HG03060 (cell line): Measurements from ENCODE around the gene CDC5L.

Experiments
- ATAC-seq: cut with Tn5 transposase; IDR thresholded peaks from one replicate; pipeline ENCODE4 v1.9.1; 2021; ENCODE audit warnings: low read depth, moderate number of reproducible peaks; ENCODE audit not compliant: unreplicated experiment

Gene CDC5L

GRCh38 chr6:44410363-44410762, 22.9 kb downstream of the CDC5L start:
- ATAC-seq = no peak

DNA sequence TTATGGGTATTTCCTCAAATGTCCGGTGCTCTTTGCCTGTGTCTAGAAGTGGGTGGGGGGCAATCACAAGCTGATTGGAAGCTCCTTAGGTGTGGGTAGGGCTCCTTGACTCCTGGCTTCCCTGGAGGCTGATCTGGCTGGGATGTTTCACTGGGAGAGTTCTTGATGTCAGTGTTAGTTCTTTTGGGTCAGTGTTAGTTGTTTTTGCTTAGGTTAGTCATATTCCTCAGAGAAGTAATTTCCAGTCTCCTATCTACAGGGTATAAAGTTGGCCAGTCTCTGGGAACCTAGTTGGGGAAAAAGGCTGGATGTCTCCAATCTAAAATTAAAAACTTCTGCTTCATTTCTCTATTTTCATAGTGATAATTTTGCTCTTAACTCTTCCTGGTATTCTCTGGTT, 23.6 kb downstream of the CDC5L start:
- no peak for ATAC-seq

- no peak for ATAC-seq
Measured at GRCh38 chr6:44415449-44415848, 27.9 kb downstream of the CDC5L start.

GRCh38 chr6:44415873-44416502, 28.5 kb downstream of the CDC5L start:
- ATAC-seq = no peak

GRCh38 chr6:44422531-44422930, 35.0 kb downstream of the CDC5L start:
- no peak for ATAC-seq

DNA sequence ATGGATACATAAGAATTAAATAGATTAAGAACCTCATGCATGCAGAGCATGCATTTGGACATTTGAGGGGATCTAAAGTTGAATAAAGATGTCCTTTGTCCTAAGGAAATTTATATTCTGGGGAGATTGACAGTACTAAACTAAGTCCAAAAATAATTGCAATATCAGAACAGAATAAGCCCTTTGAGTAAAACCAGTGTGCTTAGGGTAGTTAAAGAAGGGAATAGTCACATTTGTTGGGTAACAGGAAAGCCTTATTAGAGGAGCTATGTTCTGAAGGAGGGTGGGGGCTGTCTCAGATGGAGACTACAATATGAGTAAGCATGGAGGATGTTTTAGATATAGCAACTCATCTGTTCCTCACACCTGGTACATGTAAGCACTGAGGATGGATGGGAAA, 35.8 kb downstream of the CDC5L start:
- no peak for ATAC-seq

GRCh38 chr6:44425951-44426350, 38.4 kb downstream of the CDC5L start:
- no peak for ATAC-seq

GRCh38 chr6:44428682-44429081, 41.2 kb downstream of the CDC5L start:
- no peak for ATAC-seq

GRCh38 chr6:44430326-44430725, 42.8 kb downstream of the CDC5L start:
- no peak for ATAC-seq

- ATAC-seq = no peak
Measured at GRCh38 chr6:44431118-44431725, 43.7 kb downstream of the CDC5L start.

- ATAC-seq = no peak
Measured at GRCh38 chr6:44432227-44432626, 44.7 kb downstream of the CDC5L start.

DNA sequence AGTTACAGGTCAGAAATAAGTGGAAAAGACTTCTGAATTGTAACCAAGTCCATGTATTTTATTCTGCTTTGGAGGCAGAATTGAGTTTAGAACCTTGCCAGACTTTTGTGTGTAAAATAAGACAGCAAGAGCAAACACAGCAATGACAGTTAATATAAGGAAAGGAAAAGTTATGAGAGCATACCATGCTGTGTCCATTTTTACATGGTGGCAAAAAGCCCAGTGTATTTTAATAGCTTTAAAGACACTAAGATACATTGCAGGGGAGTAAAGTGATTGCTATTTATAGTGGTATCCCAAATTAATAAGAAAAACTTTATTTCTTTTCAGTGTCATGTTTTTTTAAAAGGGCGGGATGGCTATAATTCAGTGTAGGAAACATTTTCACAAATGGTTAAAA, 45.2 kb downstream of the CDC5L start:
- no peak for ATAC-seq

DNA sequence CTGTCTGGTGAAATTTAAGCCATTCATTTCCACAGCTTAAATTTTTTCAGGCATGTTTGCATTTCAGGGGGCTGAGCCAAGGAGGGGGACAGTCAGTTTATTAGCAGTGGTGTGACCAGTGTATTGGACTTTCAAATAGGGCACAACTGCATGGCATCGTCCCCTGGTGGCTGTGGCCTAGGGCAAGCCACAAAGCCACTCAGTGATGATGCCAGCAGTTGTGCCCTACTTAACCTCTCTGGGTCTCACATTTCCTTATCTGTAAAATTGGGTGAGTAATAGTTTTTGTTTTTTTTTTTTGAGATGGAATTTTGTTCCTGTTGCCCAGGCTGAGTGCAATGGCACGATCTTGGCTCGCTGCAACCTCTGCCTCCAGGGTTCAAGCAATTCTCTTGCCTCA, 48.0 kb downstream of the CDC5L start:
- ATAC-seq = no peak

GRCh38 chr6:44438827-44439226, 51.3 kb downstream of the CDC5L start:
- ATAC-seq = no peak

GRCh38 chr6:44439270-44440045, 52.0 kb downstream of the CDC5L start:
- ATAC-seq = no peak

- ATAC-seq = no peak
Measured at GRCh38 chr6:44441091-44441855, 53.8 kb downstream of the CDC5L start.

DNA sequence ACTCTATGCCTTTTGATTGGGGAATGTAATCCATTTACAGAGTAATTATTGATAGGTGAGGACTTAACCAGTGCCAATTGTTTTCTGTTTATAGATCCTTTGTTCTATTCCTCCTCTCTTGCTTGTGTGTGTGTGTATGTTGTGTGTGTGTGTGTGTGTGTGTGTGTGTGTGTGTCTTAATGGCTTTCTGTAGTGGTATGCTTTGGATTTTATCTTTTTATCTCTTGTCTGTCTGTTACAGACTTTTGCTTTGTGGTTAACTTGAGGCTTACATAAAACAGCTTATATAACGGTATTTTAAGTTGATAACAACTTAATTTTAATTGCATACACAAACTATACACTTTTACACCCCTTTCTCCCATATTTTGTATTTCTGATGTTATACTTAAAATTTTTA, 54.7 kb downstream of the CDC5L start:
- ATAC-seq = no peak

DNA sequence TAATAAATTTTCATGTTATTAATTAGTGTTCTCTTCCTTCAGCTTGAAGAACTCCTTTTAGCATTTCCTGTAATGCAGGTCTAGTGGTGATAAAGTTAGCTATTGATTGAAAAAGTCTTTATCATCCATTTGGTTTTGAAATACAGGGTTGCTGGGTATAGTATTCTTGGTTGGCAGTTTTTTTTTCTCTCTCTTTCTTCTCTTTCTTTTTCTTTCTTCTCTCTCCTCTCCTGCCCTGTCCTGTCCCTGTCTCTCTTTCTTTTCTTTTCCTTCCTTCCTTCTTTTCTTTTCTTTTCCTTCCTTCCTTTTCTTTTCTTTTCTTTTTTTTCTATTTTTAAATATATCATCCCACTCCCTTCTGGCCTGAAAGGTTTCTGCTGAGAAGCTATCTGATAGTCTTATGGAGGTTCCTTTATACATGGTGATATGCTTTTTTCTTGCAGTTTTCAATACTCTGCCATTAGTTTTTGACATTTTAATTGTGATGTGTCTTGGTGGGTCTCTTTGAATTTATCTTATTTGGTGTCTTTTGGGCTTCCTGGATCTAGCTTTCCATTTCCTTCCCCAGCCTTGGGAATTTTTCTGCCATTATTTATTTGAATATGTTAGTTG, 55.4 kb downstream of the CDC5L start:
- no peak for ATAC-seq

- ATAC-seq = no peak
Measured at GRCh38 chr6:44444853-44445252, 57.3 kb downstream of the CDC5L start.

DNA sequence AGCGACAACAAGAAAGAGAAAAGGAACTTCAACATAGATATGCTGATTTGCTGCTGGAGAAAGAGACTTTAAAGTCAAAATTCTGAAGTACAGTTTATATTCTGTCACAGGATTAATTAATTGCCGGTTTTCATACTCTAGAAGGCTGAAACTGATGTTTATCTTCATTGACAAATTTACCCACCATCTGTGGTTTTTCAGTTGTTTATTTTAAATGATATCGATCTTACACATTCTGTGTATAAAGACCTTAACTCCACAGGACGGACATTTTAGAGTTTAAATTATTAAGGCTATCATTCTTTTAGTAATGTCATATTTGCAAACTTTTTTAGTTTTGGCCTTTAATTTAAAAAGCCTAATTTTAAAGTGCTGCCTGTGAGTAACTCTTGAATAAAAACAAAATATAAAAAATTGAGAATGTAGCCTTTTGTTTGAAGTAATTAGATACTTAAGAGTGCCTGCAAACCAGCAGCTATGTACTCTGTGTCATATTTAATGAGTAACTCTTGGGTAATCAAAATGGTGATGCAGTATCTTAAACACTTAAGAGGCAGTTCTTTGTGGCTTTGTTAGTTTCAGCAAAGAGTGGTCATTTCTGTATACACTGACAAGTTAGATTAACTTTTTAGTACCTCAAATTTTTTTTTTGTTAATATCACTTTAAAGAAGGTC, 59.3 kb downstream of the CDC5L start:
- ATAC-seq = no peak
